ENCODE data around the gene SLC1A2.

Gene SLC1A2

DNA sequence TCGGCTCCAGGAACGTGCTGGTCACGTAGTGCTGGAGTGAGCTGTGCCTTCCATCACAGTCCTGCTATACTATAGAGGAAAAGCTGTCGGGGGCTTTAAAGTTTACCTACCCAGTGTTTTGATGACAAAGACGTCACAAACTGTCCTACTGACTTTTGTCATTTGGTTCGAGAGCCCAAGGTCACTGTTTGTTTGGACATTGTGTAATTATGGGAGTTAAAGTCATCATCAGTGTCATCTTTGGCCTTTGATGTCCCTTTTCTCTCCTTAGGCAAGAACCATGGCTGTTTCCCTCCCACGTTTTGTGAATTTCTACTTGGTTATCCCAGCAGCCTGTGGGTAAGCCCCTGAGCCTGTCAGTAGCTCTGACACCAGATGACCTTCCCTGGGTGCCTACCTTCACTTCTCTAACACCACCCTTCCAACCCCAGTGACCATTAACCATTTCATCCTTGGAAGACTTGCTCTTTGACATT, 59.3 kb downstream of the SLC1A2 start:
- Histone ChIP-seq H2AK5ac (ENCODE audit: low read length) (no peak overlapping the region), H3K36me3 (ENCODE audit: control insufficient read depth in 1 of 2, insufficient read depth in 2 of 2, low read length in 2 of 2) (no peaks in the 10 kb centered on the region), H3K14ac (ENCODE audit: low read length) (no peak overlapping the region), H2AFZ (ENCODE audit: insufficient read depth, low read length, poor library complexity) (no peak overlapping the region), H3K27me3 (ENCODE audit: insufficient read depth, low read length) (no peaks in the 10 kb centered on the region), H2BK5ac (ENCODE audit: low read depth, low read length, poor library complexity) (no peak overlapping the region), H3K9me3 (ENCODE audit: insufficient read depth, low read depth, low read length) (no peaks in the 10 kb centered on the region), H3K4me3 (ENCODE audit: low read depth, low read length) (no peak overlapping the region), H3K23ac (ENCODE audit: low read length) (no peak overlapping the region), H4K91ac (ENCODE audit: low read depth, low read length) (no peak overlapping the region), H3K79me2 (ENCODE audit: control insufficient read depth, insufficient read depth, low read length, poor library complexity) (no peaks in the 10 kb centered on the region), H3K9ac (ENCODE audit: low read length) (no peak overlapping the region), H3K4me2 (ENCODE audit: low read length) (no peak overlapping the region), H3K27ac (ENCODE audit: low read depth, low read length) (no peak overlapping the region), H3K4ac (ENCODE audit: low read depth, low read length) (no peak overlapping the region), H4K12ac (ENCODE audit: low read depth, low read length) (no peak overlapping the region), H3K79me1 (ENCODE audit: low read length) (no peaks in the 10 kb centered on the region), H3K4me1 (ENCODE audit: control insufficient read depth in 1 of 2, insufficient read depth in 2 of 2, low read length in 2 of 2) (peaks cover 0 to 3% of the 10 kb centered on the region in 2 experiments), H3K18ac (ENCODE audit: low read length) (no peak overlapping the region), H4K8ac (ENCODE audit: low read depth, low read length) (no peak overlapping the region), H2BK12ac (ENCODE audit: low read length) (no peak overlapping the region), H2BK120ac (ENCODE audit: insufficient read depth, low read length, poor library complexity) (no peak overlapping the region)
- no CpG with 5 or more reads among the region's 7 CpGs for WGBS (ENCODE audit: extremely low coverage, insufficient coverage, insufficient read length)
- DNase-seq = no peak

GRCh38 chr11:35359321-35360054, 59.9 kb downstream of the SLC1A2 start:
- Histone ChIP-seq H3K9ac (ENCODE audit: low read length) (no peak overlapping the region), H3K79me1 (ENCODE audit: low read length) (no peaks in the 10 kb centered on the region), H2BK120ac (ENCODE audit: insufficient read depth, low read length, poor library complexity) (no peak overlapping the region), H3K27ac (ENCODE audit: low read depth, low read length) (no peak overlapping the region), H3K4ac (ENCODE audit: low read depth, low read length) (no peak overlapping the region), H3K23ac (ENCODE audit: low read length) (no peak overlapping the region), H3K27me3 (ENCODE audit: insufficient read depth, low read length) (no peaks in the 10 kb centered on the region), H3K79me2 (ENCODE audit: control insufficient read depth, insufficient read depth, low read length, poor library complexity) (no peaks in the 10 kb centered on the region), H3K4me1 (ENCODE audit: control insufficient read depth in 1 of 2, insufficient read depth in 2 of 2, low read length in 2 of 2) (peaks cover 0 to 3% of the 10 kb centered on the region in 2 experiments), H3K4me2 (ENCODE audit: low read length) (no peak overlapping the region), H2AFZ (ENCODE audit: insufficient read depth, low read length, poor library complexity) (no peak overlapping the region), H2BK12ac (ENCODE audit: low read length) (no peak overlapping the region), H3K18ac (ENCODE audit: low read length) (no peak overlapping the region), H2BK5ac (ENCODE audit: low read depth, low read length, poor library complexity) (no peak overlapping the region), H3K14ac (ENCODE audit: low read length) (no peak overlapping the region), H4K12ac (ENCODE audit: low read depth, low read length) (no peak overlapping the region), H3K36me3 (ENCODE audit: control insufficient read depth in 1 of 2, insufficient read depth in 2 of 2, low read length in 2 of 2) (no peaks in the 10 kb centered on the region), H3K9me3 (ENCODE audit: insufficient read depth, low read depth, low read length) (no peaks in the 10 kb centered on the region), H4K8ac (ENCODE audit: low read depth, low read length) (no peak overlapping the region), H4K91ac (ENCODE audit: low read depth, low read length) (no peak overlapping the region), H2AK5ac (ENCODE audit: low read length) (no peak overlapping the region), H3K4me3 (ENCODE audit: low read depth, low read length) (no peak overlapping the region)
- no peak for DNase-seq
- no CpG with 5 or more reads among the region's 3 CpGs for WGBS (ENCODE audit: extremely low coverage, insufficient coverage, insufficient read length)

- Histone ChIP-seq H3K23ac (ENCODE audit: low read length) (no peak overlapping the region), H3K79me2 (ENCODE audit: control insufficient read depth, insufficient read depth, low read length, poor library complexity) (no peaks in the 10 kb centered on the region), H3K18ac (ENCODE audit: low read length) (no peak overlapping the region), H2AFZ (ENCODE audit: insufficient read depth, low read length, poor library complexity) (no peak overlapping the region), H3K14ac (ENCODE audit: low read length) (no peak overlapping the region), H3K9ac (ENCODE audit: low read length) (no peak overlapping the region), H2BK5ac (ENCODE audit: low read depth, low read length, poor library complexity) (no peak overlapping the region), H4K12ac (ENCODE audit: low read depth, low read length) (no peak overlapping the region), H2AK5ac (ENCODE audit: low read length) (no peak overlapping the region), H3K4me3 (ENCODE audit: low read depth, low read length) (no peak overlapping the region), H4K91ac (ENCODE audit: low read depth, low read length) (no peak overlapping the region), H2BK12ac (ENCODE audit: low read length) (no peak overlapping the region), H3K4ac (ENCODE audit: low read depth, low read length) (no peak overlapping the region), H3K27ac (ENCODE audit: low read depth, low read length) (no peak overlapping the region), H3K27me3 (ENCODE audit: insufficient read depth, low read length) (no peaks in the 10 kb centered on the region), H3K79me1 (ENCODE audit: low read length) (no peaks in the 10 kb centered on the region), H3K4me1 (ENCODE audit: control insufficient read depth in 1 of 2, insufficient read depth in 2 of 2, low read length in 2 of 2) (no peaks in the 10 kb centered on the region), H3K36me3 (ENCODE audit: control insufficient read depth in 1 of 2, insufficient read depth in 2 of 2, low read length in 2 of 2) (no peaks in the 10 kb centered on the region), H2BK120ac (ENCODE audit: insufficient read depth, low read length, poor library complexity) (no peak overlapping the region), H4K8ac (ENCODE audit: low read depth, low read length) (no peak overlapping the region), H3K4me2 (ENCODE audit: low read length) (no peak overlapping the region), H3K9me3 (ENCODE audit: insufficient read depth, low read depth, low read length) (no peaks in the 10 kb centered on the region)
- DNase-seq = no peak
Observed at GRCh38 chr11:35358391-35358790, 61.0 kb downstream of the SLC1A2 start.

- Histone ChIP-seq H3K4me3 (ENCODE audit: low read depth, low read length) (no peak overlapping the region), H3K23ac (ENCODE audit: low read length) (no peak overlapping the region), H4K12ac (ENCODE audit: low read depth, low read length) (no peak overlapping the region), H2BK12ac (ENCODE audit: low read length) (no peak overlapping the region), H3K27me3 (ENCODE audit: insufficient read depth, low read length) (no peaks in the 10 kb centered on the region), H4K8ac (ENCODE audit: low read depth, low read length) (no peak overlapping the region), H3K4ac (ENCODE audit: low read depth, low read length) (no peak overlapping the region), H3K9me3 (ENCODE audit: insufficient read depth, low read depth, low read length) (no peaks in the 10 kb centered on the region), H3K18ac (ENCODE audit: low read length) (no peak overlapping the region), H3K4me2 (ENCODE audit: low read length) (no peak overlapping the region), H3K79me1 (ENCODE audit: low read length) (no peaks in the 10 kb centered on the region), H3K4me1 (ENCODE audit: control insufficient read depth in 1 of 2, insufficient read depth in 2 of 2, low read length in 2 of 2) (no peaks in the 10 kb centered on the region), H2AFZ (ENCODE audit: insufficient read depth, low read length, poor library complexity) (no peak overlapping the region), H2AK5ac (ENCODE audit: low read length) (no peak overlapping the region), H2BK5ac (ENCODE audit: low read depth, low read length, poor library complexity) (no peak overlapping the region), H2BK120ac (ENCODE audit: insufficient read depth, low read length, poor library complexity) (no peak overlapping the region), H3K27ac (ENCODE audit: low read depth, low read length) (no peak overlapping the region), H3K9ac (ENCODE audit: low read length) (no peak overlapping the region), H3K36me3 (ENCODE audit: control insufficient read depth in 1 of 2, insufficient read depth in 2 of 2, low read length in 2 of 2) (no peaks in the 10 kb centered on the region), H3K14ac (ENCODE audit: low read length) (no peak overlapping the region), H3K79me2 (ENCODE audit: control insufficient read depth, insufficient read depth, low read length, poor library complexity) (no peaks in the 10 kb centered on the region), H4K91ac (ENCODE audit: low read depth, low read length) (no peak overlapping the region)
- no CpG with 5 or more reads among the region's 5 CpGs for WGBS (ENCODE audit: extremely low coverage, insufficient coverage, insufficient read length)
- DNase-seq = no peak
Observed at GRCh38 chr11:35357923-35358322, 61.4 kb downstream of the SLC1A2 start.

Data from trophoblast cell (in vitro differentiated cells and primary cell).